HG02763 (cell line): ENCODE measurements around the gene AKR7A3.
"Not testable (repeated sequence)": the region's sequence is repeated elsewhere in the genome, so short reads cannot be mapped to it uniquely, and the experiment has no call there.

Experiments used
- ATAC-seq: cut with Tn5 transposase; IDR thresholded peaks from one replicate; pipeline ENCODE4 v1.9.1; 2021; ENCODE audit warnings: mild to moderate bottlenecking, moderate library complexity; ENCODE audit not compliant: unreplicated experiment

AKR7A3 gene

DNA sequence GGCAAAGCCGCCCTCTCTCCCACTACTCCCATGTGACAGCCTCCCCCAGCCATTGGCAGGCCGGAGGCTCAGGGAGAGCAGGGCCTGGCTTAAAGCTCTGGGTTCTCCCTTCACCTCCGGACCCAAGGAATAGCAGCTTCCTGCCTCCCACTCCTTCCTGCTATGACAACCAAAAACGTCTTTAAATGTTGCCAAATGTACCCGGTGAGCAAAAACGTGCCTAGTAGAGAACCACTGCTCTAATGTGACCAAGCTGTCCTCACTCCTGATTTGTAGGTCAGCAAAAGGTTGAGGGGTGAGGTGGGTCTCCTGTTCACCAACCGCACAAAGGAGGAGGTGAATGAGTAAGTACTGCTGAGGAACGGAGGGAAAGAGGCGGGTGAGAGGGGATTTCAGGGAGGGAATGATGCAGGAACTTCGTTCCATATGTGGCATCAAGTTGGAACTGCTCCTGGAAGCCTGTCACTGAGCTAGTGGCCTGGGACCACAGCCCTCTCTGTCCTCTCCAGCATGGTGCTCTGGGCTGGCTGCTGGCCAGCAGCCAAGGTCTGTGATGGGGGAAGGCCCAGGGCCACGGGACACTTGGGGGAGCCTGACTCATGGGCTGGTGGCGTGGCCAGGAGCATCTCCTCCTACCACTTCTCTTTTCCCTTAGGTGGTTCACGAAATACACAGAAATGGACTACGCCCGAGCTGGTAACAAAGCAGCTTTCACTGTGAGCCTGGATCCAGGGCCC lies 31.2 kb downstream of the AKR7A3 start:
- no peak for ATAC-seq

DNA sequence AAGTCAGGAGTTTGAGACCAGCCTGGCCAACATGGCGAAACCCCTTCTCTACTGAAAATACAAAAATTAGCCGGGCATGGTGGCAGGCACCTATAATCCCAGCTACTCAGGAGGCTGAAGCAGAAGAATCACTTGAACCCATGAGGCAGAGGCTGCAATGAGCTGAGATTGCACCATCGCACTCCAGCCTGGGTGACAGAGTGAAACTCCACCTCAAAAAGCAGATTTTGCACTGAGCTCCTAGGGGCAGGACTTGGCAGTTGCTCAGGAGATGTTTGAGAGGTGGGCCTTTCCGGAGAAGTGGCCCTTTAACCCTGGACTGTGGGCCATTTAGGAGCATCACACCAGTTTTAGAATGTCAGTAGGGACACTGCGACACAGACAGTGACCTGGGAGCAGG lies 32.3 kb downstream of the AKR7A3 start:
- ATAC-seq, result not testable (repeated sequence)

DNA sequence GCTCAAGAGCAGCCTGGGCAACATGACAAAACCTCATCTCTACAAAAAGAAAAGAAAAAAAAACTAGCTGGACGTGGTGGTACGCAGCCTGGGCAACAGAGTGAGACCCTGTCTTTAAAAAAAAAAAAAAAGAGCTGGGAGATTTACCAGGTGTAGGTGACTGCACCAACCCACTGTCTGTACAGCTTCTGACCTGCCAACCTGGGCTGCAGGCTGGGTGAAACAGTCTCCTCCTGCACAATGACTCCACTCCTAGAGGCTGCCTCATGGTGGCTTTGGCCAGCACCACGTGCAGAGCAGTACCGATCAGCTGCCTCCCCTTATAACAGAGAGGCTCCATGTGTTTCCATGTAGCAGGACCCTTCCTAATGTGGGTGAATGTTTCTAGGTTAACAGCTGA lies 33.3 kb downstream of the AKR7A3 start:
- ATAC-seq, result no peak

DNA sequence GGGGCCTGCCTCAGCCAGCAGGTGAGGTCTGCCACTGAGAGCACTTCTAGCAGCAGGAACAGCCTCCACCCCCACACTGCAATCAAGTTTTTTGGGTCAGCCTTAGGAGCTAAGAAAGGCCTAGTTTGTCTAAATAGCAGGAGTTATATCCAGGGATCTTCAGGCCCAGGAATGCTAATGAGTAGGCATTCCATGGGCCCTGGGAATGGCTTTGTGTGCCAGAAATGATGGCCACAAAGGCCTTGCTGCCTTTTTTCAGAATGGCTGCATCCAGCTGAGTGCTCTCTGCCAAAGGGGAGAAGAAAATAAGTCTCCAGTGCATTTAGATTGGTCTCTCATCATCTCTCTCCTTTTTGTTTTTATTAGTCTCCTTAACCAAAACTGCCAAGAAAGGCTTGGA lies 34.2 kb downstream of the AKR7A3 start:
- ATAC-seq, result no peak

DNA sequence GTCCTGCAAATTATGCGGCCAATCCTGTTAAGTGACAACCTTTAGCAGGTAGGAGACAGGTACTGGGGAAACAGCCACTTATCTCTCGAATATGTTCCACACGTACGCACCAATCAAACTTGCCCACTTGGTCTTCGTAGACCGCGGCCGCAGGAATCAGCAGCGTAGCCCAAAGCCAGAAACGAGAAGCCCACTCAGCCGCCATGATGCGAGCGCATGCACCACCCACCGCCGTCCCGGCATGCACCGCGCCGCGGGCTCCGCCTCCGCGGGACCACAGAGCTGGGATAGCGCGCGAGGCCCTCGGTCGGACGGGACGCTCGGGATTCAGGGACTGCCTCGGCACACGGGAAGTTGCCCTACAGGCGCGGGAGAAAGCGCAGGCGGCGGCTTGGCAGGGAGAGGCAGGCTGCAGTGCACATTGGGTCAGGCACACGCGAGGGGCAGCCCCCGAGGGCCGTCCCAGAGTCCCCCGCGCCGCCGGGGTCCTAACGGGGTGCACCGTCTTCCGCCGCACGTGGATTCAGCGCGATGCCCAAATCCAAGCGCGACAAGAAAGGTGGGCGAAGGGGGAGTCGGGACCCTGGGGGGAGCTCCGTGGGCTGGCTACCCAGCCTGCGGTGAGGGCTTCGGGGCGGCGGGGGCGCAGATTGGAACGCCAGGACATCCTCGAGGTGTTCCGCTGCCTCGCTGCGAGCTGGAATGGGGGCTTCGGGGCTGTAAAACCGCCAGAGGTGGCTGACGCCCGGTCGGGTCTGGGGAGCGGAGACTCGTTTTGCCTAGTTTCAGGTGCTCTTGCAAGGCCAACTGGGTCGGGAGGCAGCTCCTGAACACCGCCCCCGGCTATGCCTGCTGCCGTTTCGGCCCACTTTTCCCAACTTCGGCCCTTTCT lies 37.0 kb downstream of the AKR7A3 start, which contains the start of the genes EMC1 and MRTO4:
Gene EMC1 (minus strand): TSS at position 220 of the 892 bp plus-strand sequence. CDS start 15 bp downstream, at position 205.
Gene MRTO4 (plus strand): TSS at position 501 of the 892 bp plus-strand sequence. CDS start 31 bp downstream, at position 532.
- peak; percentile 89 for ATAC-seq

DNA sequence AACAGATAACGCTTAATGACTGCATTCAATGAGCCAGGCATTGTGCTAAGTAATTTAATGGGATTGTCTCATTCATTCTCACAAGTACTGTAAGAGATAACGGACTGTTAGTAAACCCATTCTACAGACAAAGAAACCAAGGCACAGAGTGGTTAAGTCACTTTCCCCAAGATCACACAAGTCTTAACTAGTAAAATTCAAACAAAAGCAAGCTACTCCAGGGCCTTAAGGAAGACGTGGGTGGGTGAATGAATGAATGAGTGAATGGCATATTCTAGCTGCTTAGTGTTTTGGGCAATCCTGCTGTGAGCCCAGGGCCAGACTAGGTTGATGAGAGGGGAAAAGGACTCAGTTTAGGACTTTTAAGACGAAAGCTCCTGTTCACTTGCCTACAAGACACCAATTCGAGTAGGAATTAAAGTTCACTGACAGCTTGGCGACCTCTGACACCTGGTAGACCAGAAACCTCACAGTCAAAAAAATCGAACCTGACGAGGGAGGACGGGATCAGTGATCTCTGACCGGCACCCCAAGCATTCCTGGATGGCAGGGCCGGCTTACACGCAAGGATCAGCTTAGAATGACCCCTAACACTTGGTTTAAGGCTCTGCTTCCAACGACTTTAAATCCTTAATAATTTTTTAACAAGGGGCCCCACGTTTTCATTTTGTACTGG lies 37.8 kb downstream of the AKR7A3 start:
- ATAC-seq, result no peak

DNA sequence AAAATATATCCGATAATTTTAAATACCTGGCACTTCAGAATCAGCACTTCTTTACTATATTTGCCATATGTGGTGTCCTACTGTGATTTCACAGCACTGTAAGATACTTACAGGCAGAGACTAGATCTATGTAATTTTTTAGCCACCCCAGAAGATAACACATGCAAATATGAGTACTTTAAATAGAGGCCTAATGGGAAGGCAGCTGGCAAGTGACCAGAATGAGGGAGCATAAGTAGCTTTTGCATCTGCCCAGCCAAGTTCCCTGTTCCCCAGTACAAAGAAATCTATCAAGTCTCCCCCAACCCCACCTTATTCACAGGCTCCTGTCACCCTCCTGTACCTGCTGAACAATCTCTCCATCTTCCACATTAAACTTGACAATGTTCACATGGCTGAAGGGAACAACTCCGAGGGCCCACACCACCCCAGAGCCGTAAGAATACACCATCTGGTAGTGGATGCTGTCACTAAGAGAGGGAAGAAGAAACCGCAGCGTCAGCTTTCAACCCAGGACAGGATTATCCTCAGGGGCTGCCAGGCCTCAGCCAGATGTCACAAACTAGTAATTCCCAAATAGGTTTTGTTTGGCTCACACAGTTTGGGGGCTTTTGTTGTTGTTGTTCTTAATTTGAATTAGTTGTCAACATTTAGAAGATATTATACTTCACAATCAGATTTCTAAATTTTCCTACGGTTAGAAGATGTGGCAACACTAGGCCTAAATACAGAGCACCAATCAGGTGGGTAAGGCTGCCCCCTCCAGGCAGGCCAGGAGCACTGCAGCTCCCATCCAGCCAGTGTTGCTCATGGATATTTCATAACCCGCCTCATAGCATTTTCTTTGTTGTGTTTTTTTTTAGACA lies 47.7 kb downstream of the AKR7A3 start:
- ATAC-seq, result no peak

DNA sequence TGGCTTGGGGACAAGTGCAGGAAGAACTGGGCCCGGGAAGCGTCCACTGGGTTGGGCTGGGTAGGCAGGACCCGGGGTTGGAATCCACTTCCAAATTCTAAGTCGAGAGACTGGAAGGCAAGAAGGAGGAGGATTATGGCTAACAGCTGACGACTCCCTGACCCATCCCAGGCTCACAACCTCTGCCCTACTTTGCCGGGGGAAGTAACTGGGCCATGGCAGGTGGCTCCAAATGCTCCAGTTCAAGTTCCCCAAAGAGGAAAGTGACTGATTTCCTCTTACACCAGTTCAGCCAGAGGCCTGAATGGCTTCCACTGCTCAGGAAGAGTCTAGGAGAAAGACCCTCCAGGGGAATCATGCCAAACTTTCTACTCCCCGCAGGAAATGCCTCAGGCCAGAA lies 48.7 kb downstream of the AKR7A3 start:
- no peak for ATAC-seq

DNA sequence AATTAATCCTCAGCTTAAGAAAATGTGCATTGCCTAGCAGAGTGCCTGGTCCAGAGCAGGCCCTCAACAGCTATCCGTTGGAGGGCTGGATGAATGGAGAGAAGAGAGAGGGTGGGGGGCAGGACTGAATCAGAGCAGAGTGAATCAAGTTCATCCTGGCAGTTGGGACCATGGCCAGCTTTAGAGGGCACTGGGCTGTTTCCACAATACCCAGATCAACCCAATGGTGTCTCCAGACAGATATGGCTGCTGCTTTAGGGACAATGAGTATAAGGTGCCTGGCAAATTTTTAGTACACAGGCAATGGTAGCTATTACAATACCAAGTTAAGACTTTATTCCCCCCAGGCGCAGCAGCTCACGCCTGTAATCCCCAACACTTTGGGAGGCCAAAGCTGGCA lies 54.3 kb downstream of the AKR7A3 start:
- no peak for ATAC-seq
